IMR-90 (cell line): ENCODE data around the gene LAMA3. TPM values are rescaled to one million over a fixed set of nuclear protein-coding genes. Genes with fewer than 3 reads are reported as not detected.
A peak's percentile ranks its signal among the peaks of the same experiment; 100 is the strongest.

Source experiments
- ATAC-seq: fragments of 200-7000 bp; cut with Tn5 transposase; 2 replicates; pipeline ENCODE4 v1.9.1; 2020; ENCODE audit warnings: low read depth, mild to moderate bottlenecking, moderate library complexity
- BruUV-seq: library from RNA; stranded (reverse); fragments of 400-500 nt; replicated peaks from 2 replicates; lab custom pipeline; 2021; lab: Mats Ljungman, UMichigan
- CTCF ChIA-PET: fragments of 300-600 bp; formaldehyde crosslinking; extraction: SDS; loops from one replicate; lab custom pipeline; 2021; ENCODE audit warnings: antibody characterized with exemption; lab: Yijun Ruan, JAX
- POLR2A ChIA-PET: fragments of 300-600 bp; sonication (Branson Sonifier 250); formaldehyde crosslinking; loops from one replicate; lab custom pipeline; 2022; ENCODE audit warnings: antibody characterized with exemption; ENCODE audit not compliant: unreplicated experiment; lab: Charles Lee
- DNase-seq: peaks from one replicate; pipeline ENCODE4 v3.0.0; 2013
- H2AFZ ChIP-seq: replicated peaks from 2 replicates; pipeline ENCODE3; 2013; ENCODE audit warnings: low read length, mild to moderate bottlenecking; ENCODE audit not compliant: poor library complexity
- H2AK5ac ChIP-seq: 2 replicates; pipeline ENCODE4 v1.6.1; 2013; ENCODE audit warnings: low read depth, low read length, inconsistent platforms
- H2AK9ac ChIP-seq: replicated peaks from 2 replicates; pipeline ENCODE3; 2013; ENCODE audit warnings: mild to moderate bottlenecking, low read depth, low read length, moderate library complexity; ENCODE audit not compliant: poor library complexity
- H2BK120ac ChIP-seq: 2 replicates; pipeline ENCODE4 v1.6.1; 2013; ENCODE audit warnings: low read depth, low read length, inconsistent platforms
- H2BK15ac ChIP-seq: 3 replicates; pipeline ENCODE4 v1.6.1; 2013; ENCODE audit warnings: low read depth, low read length, inconsistent platforms
- H2BK20ac ChIP-seq: 2 replicates; pipeline ENCODE4 v1.6.1; 2013; ENCODE audit warnings: low read depth, mild to moderate bottlenecking, inconsistent platforms, low read length, moderate library complexity
- H2BK5ac ChIP-seq: 2 replicates; pipeline ENCODE4 v1.6.1; 2013; ENCODE audit warnings: mild to moderate bottlenecking, low read depth, low read length, inconsistent platforms; ENCODE audit not compliant: poor library complexity, severe bottlenecking
- H3K14ac ChIP-seq: replicated peaks from 2 replicates; pipeline ENCODE4 v1.6.1; 2013; ENCODE audit warnings: low read depth, low read length, inconsistent platforms
- H3K18ac ChIP-seq: 2 replicates; pipeline ENCODE4 v1.6.1; 2013; ENCODE audit warnings: low read depth, low read length, control low read depth
- H3K23ac ChIP-seq: 2 replicates; pipeline ENCODE4 v1.6.1; 2013; ENCODE audit warnings: low read depth, low read length, inconsistent platforms
- H3K27ac ChIP-seq: 2 replicates; pipeline ENCODE4 v1.5.1; 2013; ENCODE audit warnings: mild to moderate bottlenecking, control low read depth, low read length; ENCODE audit not compliant: insufficient read depth
- H3K27me3 ChIP-seq: 2 replicates; pipeline ENCODE4 v1.6.1; 2013; ENCODE audit warnings: low read length; ENCODE audit not compliant: control insufficient read depth, insufficient read depth
- H3K36me3 ChIP-seq: 2 replicates; pipeline ENCODE4 v1.6.1; 2013; ENCODE audit warnings: low read length, mixed read lengths; ENCODE audit not compliant: control insufficient read depth, insufficient read depth
- H3K4ac ChIP-seq: 2 replicates; pipeline ENCODE4 v1.6.1; 2013; ENCODE audit warnings: low read depth, low read length, inconsistent platforms
- H3K4me1 ChIP-seq: 2 replicates; pipeline ENCODE4 v1.6.1; 2013; ENCODE audit warnings: low read length, mixed read lengths; ENCODE audit not compliant: control insufficient read depth, insufficient read depth
- H3K4me2 ChIP-seq: 2 replicates; pipeline ENCODE4 v1.6.1; 2013; ENCODE audit warnings: low read depth, mild to moderate bottlenecking, control low read depth, low read length, moderate library complexity
- H3K4me3 ChIP-seq: 2 replicates; pipeline ENCODE4 v1.5.1; 2013; ENCODE audit warnings: low read depth, mild to moderate bottlenecking, control low read depth, low read length, moderate library complexity; ENCODE audit not compliant: insufficient read depth
- H3K56ac ChIP-seq: 2 replicates; pipeline ENCODE4 v1.6.1; 2013; ENCODE audit warnings: low read length, inconsistent platforms; ENCODE audit not compliant: insufficient read depth; ENCODE audit errors: extremely low read depth
- H3K79me1 ChIP-seq, 2 experiments: 2 replicates each; pipeline ENCODE4 v1.6.1; 2013; ENCODE audit warnings: low read length in 2 of 2, inconsistent platforms in 1 of 2, low read depth in 1 of 2
- H3K9ac ChIP-seq: 2 replicates; pipeline ENCODE4 v1.6.1; 2013; ENCODE audit warnings: low read depth, low read length, control low read depth
- H3K9me1 ChIP-seq: 2 replicates; pipeline ENCODE4 v1.6.1; 2013; ENCODE audit warnings: low read length, inconsistent platforms; ENCODE audit not compliant: insufficient read depth
- H3K9me3 ChIP-seq: 2 replicates; pipeline ENCODE4 v1.6.1; 2013; ENCODE audit warnings: low read length; ENCODE audit not compliant: control insufficient read depth, insufficient read depth
- H4K20me1 ChIP-seq: 2 replicates; pipeline ENCODE4 v1.6.1; 2013; ENCODE audit warnings: low read length, inconsistent platforms; ENCODE audit not compliant: insufficient read depth
- H4K5ac ChIP-seq: 2 replicates; pipeline ENCODE4 v1.6.1; 2013; ENCODE audit warnings: mild to moderate bottlenecking, low read depth, low read length, control low read depth
- H4K8ac ChIP-seq, 2 experiments: 2 replicates each; pipeline ENCODE4 v1.6.1; 2013; ENCODE audit warnings: low read depth in 2 of 2, low read length in 2 of 2, control low read depth in 1 of 2, inconsistent platforms in 1 of 2
- H4K91ac ChIP-seq: 2 replicates; pipeline ENCODE4 v1.6.1; 2013; ENCODE audit warnings: low read depth, low read length, inconsistent platforms; ENCODE audit not compliant: insufficient read depth
- MXI1 ChIP-seq: IDR thresholded peaks from 2 replicates; pipeline ENCODE4 v1.6.1; 2012; ENCODE audit warnings: low read depth, mild to moderate bottlenecking, low read length, moderate library complexity, borderline replicate concordance
- NFE2L2 ChIP-seq: fragments of 150-350 bp; IDR thresholded peaks from 2 replicates; pipeline ENCODE4 v1.6.1; 2016; ENCODE audit warnings: low read depth, mild to moderate bottlenecking, low read length
- POLR2A ChIP-seq: IDR thresholded peaks from 2 replicates; pipeline ENCODE4 v1.6.1; 2012; ENCODE audit warnings: mild to moderate bottlenecking, low read depth, low read length
- WGBS, 2 experiments: methylation state at CpG; one replicate each; pipeline versions ENCODE4 v1.1.5 to v1.1.7; 2013; ENCODE audit warnings: missing lambda C conversion rate in 2 of 2; ENCODE audit not compliant: insufficient read length in 1 of 2; ENCODE audit errors: extremely low coverage in 2 of 2; 5-methylcytosine and 5-hydroxymethylcytosine counted together
- dilution Hi-C: fragments of 300-500 bp; cut with HindIII; formaldehyde crosslinking; loops from one replicate; pipeline ENCODE4 v1.14.3; 2018; ENCODE audit warnings: low sequenced_read_pairs; ENCODE audit not compliant: unreplicated experiment
- in situ Hi-C: fragments of 300-500 bp; cut with MboI; formaldehyde crosslinking; loops from 3 replicates; pipeline ENCODE4 v1.14.3; 2019; ENCODE audit warnings: low sequenced_read_pairs, inconsistent platforms, mixed read lengths
- intact Hi-C: fragments of 100-400 bp; cut with micrococcal nuclease; formaldehyde crosslinking; loops from 2 replicates; pipeline ENCODE4 v1.10.0; 2022
- polyA plus RNA-seq, 3 experiments: library from polyadenylated mRNA; depleted of rRNA; stranded (reverse); fragments of >200 nt; gene quantifications; 2 replicates each; pipeline ENCODE4 v1.2.3, GENCODE V29; 2012; ENCODE audit warnings: low replicate concordance in 1 of 3
- total RNA-seq: library from RNA; depleted of rRNA; stranded (reverse); fragments of >200 nt; gene quantifications from 2 replicates; pipeline ENCODE4 v1.2.3, GENCODE V29; 2012

LAMA3 gene
- total and polyA plus RNA-seq, 2 of the 4 experiments (the other 2 are of a cell fraction), result 0.18 to 0.19 TPM

DNA sequence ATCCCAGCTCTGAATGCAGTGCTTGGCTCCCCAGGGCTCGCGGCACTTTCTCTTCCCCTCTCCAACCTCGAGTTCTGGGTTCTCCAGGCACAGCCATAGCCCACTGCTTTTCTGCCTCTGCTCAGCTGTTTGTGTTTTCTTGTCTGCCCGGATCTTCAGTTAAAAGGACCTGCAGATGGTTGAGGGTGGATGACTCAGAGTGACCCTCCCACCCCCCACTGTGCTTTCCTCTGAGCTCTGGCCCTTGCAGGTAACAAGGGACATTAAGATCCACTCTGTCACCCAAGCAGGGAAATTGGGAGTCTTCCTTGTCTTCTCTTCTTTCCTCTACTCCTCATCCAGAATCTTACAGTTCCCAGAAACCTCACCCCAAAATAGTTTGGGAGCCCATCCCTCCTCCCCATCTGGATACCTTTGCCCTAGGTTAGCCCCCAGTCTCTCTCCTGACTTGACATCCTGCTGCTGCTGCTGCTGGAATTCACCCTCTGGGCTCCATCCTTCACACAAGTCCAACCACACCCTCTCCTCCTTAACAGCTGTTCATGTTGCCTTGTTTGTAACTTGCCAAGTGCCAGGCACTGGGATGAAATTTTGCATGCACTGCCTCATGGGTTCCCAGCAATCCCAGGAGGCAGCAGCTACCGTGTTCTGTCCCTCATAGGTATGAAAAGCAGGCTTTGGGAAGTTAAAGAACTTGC lies 167.4 kb downstream of the LAMA3 start:
- Histone ChIP-seq H2AK5ac (peak overlapping the region; percentile 61), H3K4me1 (peaks cover 14% of the 10 kb centered on the region), H3K4me3 (no peak overlapping the region), H2AFZ (peak overlapping the region; percentile 21), H3K23ac (no peak overlapping the region), H3K36me3 (no peaks in the 10 kb centered on the region), H4K91ac (no peak overlapping the region), H4K5ac (no peak overlapping the region), H4K20me1 (no peaks in the 10 kb centered on the region), H4K8ac (no peak overlapping the region; a peak in 1 of 4 replicates), H2BK20ac (0 out of 2 replicates have a peak overlapping the region, but pooled peaks have one; percentile 18), H2AK9ac (no peak overlapping the region), H3K18ac (no peak overlapping the region), H2BK15ac (no peak overlapping the region), H3K9me3 (no peaks in the 10 kb centered on the region), H3K27ac (no peak overlapping the region), H3K27me3 (no peaks in the 10 kb centered on the region), H3K9ac (no peak overlapping the region), H2BK5ac (no peak overlapping the region), H3K4ac (no peak overlapping the region), H3K14ac (0 out of 2 replicates have a peak overlapping the region, but pooled peaks have one; percentile 40), H3K9me1 (peaks cover 9% of the 10 kb centered on the region), H3K79me1 (no peaks in the 10 kb centered on the region), H2BK120ac (no peak overlapping the region), H3K4me2 (no peak overlapping the region), H3K56ac (no peak overlapping the region)
- ATAC-seq, result peak; percentile 30; the same call in 1 of the 2 replicates
- dilution Hi-C loops, result no loop called here
- in situ Hi-C loops, result no loop called here
- WGBS, 2 experiments, result no CpG with 5 or more reads among the region's 5 CpGs
- ChIA-PET POLR2A (no interaction called here), CTCF (no interaction called here)
- TF ChIP-seq POLR2A (no peak), NFE2L2 (no peak), MXI1 (no peak)
- DNase-seq, result peak; percentile 21
- BruUV-seq, result no TSS peak
- intact Hi-C loops, result no loop called here
